PFSK-1 (cell line): ENCODE results near the gene SPNS2.

Experiments used
- POLR2AphosphoS5 ChIP-seq: IDR thresholded peaks from 2 replicates; pipeline ENCODE4 v1.6.1; 2012; ENCODE audit warnings: low read depth, mild to moderate bottlenecking, control low read depth, low read length, moderate library complexity
- SIN3A ChIP-seq: IDR thresholded peaks from 2 replicates; pipeline ENCODE4 v1.6.1; 2012; ENCODE audit warnings: mild to moderate bottlenecking, low read length, moderate library complexity, borderline replicate concordance; ENCODE audit not compliant: insufficient read depth
- TAF1 ChIP-seq: IDR thresholded peaks from 2 replicates; pipeline ENCODE4 v1.6.1; 2012; ENCODE audit warnings: low read length, control low read depth, borderline replicate concordance; ENCODE audit not compliant: insufficient read depth

DNA sequence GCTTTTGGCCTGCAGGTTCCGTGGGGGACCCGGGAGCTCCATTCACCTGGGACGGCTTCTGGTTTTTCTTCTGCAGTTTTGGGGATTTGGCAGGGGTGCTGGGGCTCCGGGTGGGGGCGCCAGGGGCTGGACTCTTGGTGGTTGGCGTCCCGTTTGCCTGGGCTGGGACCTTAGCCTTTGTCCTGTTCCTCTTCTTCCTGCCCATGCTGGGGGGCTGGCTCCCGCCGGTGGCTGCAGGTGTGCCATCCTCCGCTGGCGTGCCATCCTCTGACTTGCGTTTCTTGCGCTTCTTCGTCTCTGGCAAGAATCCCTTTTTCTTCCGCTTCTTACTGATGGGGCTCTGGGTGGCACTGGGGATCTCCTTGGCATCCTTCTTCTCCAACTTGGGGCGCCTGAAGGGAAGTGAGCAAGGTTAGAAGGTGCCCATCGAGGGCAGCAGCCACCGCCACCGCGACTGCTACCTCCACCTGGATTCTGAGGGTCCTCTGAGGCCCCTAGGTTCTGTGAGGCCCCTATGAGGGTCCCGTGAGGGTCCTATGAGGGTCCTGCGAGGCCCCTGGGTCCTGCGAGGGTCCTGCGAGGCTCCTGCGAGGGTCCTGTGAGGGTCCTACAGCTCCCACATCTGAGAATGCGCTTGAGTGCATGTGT is 41.0 kb downstream of the SPNS2 start:
- TF ChIP-seq SIN3A (no peak), POLR2AphosphoS5 (peak; percentile 30), TAF1 (no peak)
